ENCODE measurements around the gene VLDLR.

Gene VLDLR

DNA sequence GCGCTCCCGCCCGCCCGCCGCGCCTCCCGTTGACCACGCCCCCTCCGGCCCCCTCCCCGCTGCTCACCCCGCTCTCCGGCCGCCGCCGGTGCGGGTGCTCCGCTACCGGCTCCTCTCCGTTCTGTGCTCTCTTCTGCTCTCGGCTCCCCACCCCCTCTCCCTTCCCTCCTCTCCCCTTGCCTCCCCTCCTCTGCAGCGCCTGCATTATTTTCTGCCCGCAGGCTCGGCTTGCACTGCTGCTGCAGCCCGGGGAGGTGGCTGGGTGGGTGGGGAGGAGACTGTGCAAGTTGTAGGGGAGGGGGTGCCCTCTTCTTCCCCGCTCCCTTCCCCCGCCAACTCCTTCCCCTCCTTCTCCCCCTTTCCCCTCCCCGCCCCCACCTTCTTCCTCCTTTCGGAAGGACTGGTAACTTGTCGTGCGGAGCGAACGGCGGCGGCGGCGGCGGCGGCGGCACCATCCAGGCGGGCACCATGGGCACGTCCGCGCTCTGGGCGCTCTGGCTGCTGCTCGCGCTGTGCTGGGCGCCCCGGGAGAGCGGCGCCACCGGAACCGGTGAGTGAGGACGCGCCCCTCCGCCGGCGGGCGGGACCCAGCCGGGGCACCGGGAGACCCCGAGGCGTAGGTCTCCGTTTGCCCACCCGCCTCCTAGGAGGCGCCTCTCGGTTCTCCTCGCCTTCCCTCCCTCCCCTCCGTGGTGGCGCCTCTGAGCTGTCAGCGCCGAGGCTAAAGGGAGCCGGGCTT lies at the start of gene VLDLR:
VLDLR (plus strand) TSS at position 66 of the 739 bp plus-strand sequence; CDS start at position 469, 403 bp downstream.
- DNase-seq (ENCODE audit: low spot score): peak; percentile 71
- in situ Hi-C loops (cut with MboI; ENCODE audit: low sequenced_read_pairs, unreplicated experiment): no loop called here

DNA sequence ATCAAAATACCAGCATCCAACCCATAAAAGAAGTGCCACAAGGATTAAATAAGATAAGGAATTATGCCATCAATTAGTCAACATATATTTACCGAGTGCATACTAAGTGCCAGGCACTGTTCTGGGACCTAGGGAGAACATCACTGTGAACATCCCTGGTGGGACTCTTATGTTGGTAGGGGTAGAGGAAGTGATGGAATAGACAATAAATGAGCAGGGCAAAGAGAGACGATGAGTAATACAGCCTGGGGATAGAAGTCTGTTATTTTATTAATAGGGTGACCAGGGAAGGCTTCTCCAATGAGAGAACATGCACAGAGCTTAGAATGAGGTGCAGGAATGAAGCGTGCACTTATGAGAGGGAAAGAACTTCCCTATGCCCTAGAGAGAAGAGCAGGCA lies 47.4 kb upstream of the VLDLR start:
- TF ChIP-seq, protein P1, sequence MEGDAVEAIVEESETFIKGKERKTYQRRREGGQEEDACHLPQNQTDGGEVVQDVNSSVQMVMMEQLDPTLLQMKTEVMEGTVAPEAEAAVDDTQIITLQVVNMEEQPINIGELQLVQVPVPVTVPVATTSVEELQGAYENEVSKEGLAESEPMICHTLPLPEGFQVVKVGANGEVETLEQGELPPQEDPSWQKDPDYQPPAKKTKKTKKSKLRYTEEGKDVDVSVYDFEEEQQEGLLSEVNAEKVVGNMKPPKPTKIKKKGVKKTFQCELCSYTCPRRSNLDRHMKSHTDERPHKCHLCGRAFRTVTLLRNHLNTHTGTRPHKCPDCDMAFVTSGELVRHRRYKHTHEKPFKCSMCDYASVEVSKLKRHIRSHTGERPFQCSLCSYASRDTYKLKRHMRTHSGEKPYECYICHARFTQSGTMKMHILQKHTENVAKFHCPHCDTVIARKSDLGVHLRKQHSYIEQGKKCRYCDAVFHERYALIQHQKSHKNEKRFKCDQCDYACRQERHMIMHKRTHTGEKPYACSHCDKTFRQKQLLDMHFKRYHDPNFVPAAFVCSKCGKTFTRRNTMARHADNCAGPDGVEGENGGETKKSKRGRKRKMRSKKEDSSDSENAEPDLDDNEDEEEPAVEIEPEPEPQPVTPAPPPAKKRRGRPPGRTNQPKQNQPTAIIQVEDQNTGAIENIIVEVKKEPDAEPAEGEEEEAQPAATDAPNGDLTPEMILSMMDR (IDR thresholded peaks at IDR 0.05; ENCODE audit: borderline replicate concordance, control extremely low read depth, extremely low read depth, insufficient read depth, missing control alignments): no peak
- DNase-seq (ENCODE audit: low spot score): no peak
- in situ Hi-C loops (cut with MboI; ENCODE audit: low sequenced_read_pairs, unreplicated experiment): no loop called here

More for the DNA sequence above, at the start of gene VLDLR:
- TF ChIP-seq, protein P1 (IDR thresholded peaks at IDR 0.05; ENCODE audit: borderline replicate concordance, control extremely low read depth, extremely low read depth, insufficient read depth, missing control alignments): peak; percentile 26

DNA sequence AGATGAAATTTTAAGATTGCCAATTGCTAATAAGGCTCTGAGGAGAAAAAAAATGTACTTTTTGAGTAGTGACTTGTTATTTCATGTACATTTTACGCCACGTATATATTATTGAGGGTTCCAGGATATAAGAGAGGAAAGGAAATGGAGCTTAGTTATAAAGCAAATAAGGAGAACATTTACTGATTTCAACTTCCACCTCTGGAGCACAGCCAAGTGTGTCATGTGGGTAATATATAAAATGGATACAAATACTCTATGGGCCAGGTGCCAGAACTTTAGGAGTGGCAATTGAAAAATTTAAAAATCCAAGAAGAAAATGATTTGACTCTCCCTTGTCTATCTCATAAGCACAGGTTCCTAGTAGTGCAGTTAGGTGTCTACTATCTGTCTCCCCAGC lies 45.0 kb upstream of the VLDLR start:
- DNase-seq (ENCODE audit: low spot score): no peak
- TF ChIP-seq, protein P1 (IDR thresholded peaks at IDR 0.05; ENCODE audit: borderline replicate concordance, control extremely low read depth, extremely low read depth, insufficient read depth, missing control alignments): no peak
- in situ Hi-C loops (cut with MboI; ENCODE audit: low sequenced_read_pairs, unreplicated experiment): no loop called here

DNA sequence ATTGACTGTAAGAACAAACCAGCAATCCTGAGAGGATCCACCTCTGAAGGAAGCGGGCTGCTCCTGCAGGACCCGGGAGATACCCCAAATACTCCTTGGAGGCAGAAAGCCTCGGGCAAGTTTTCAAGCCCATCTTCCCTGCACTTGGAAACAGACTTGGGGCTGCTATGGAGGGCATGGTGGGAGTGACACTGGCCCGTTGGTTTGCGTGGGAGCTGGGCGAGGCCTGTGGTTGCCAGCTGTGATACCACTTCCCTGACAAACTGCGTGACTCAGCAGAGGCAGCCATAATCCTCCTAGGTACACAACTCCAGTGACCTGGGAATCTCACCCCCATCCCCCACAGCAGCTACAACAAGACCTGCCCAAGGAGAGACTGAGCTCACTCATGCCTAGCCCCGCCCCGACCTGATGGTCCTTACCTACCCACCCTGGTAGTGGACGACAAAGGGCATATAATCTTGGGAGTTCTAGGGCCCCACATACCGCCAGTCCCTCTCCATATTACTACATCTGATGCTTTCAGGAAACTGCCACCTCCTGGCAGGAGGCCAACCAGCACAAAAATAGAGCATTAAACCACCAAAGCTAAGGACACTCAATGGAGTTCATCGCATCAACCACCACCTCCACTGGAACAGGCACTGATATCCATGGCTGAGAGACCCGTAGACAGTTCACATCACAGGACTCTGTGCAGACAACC lies 38.1 kb upstream of the VLDLR start:
- in situ Hi-C loops (cut with MboI; ENCODE audit: low sequenced_read_pairs, unreplicated experiment): no loop called here
- TF ChIP-seq, protein P1 (IDR thresholded peaks at IDR 0.05; ENCODE audit: borderline replicate concordance, control extremely low read depth, extremely low read depth, insufficient read depth, missing control alignments): no peak

DNA sequence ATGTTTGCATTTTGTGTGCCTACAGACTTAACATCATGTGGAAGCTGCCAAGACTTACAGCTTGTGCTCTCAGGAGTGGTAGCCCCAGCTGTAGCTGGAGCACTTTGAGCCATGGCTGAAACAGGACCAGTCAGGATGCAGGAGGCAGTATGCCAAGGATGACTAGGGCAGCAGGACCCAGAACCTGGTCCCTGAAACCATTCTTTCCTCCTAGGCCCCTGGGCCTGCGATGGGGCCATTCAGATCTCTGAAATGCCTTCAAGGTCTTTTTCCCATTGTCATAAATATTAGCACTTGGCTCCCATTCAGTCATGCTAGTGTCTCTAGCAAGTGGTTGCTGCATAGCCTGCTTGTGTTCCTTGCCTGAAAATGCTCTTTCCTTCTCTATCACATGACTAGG lies 29.6 kb upstream of the VLDLR start:
- no peak for DNase-seq (ENCODE audit: low spot score)
- TF ChIP-seq, protein P1 (IDR thresholded peaks at IDR 0.05; ENCODE audit: borderline replicate concordance, control extremely low read depth, extremely low read depth, insufficient read depth, missing control alignments): no peak
- in situ Hi-C loops (cut with MboI; ENCODE audit: low sequenced_read_pairs, unreplicated experiment): no loop called here

More for the DNA sequence above, 38.1 kb upstream of the VLDLR start:
- no peak for DNase-seq (ENCODE audit: low spot score)

DNA sequence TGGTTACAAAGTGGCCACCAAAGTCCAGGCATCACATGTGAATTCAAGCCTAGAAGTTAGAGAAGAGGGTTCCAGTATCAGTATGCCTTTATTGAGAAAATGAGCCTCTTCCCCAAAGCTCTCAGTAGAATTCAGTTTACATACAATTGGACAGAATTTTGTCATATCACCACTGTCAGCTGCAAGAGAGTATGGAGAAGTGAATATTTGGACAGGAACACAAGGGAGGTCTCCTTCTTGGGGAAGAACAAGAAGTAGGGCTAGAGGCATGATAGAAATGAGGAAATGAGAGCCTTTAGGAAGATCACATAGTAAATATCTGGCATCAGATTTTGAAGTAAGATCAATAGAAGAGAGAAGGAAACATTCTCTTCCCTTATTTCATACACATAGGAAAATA lies 27.8 kb upstream of the VLDLR start:
- in situ Hi-C loops (cut with MboI; ENCODE audit: low sequenced_read_pairs, unreplicated experiment): no loop called here
- TF ChIP-seq, protein P1 (IDR thresholded peaks at IDR 0.05; ENCODE audit: borderline replicate concordance, control extremely low read depth, extremely low read depth, insufficient read depth, missing control alignments): no peak
- DNase-seq (ENCODE audit: low spot score): no peak

Measured in GM13976 (cell line).